Neural cell (in vitro differentiated cells): ENCODE data around the gene NREP. TPM values are rescaled to one million over a fixed set of nuclear protein-coding genes. Genes with fewer than 3 reads are reported as not detected.

Source experiments
- H2AFZ ChIP-seq: fragments of 200-600, 300-800 bp; sonication (generic), shearing (Covaris generic); 2 replicates; pipeline ENCODE4 v1.6.0; 2014; ENCODE audit warnings: low read depth, mild to moderate bottlenecking, antibody characterized with exemption, low read length, moderate library complexity
- H3F3A ChIP-seq: fragments of 200-600 bp; shearing (Covaris generic); 2 replicates; pipeline ENCODE4 v1.6.1; 2016; ENCODE audit warnings: mild to moderate bottlenecking, moderate library complexity, mixed read lengths, antibody characterized with exemption, low read length; ENCODE audit not compliant: insufficient read depth, poor library complexity, severe bottlenecking
- H3K27ac ChIP-seq: fragments of 200-600, 300-800 bp; sonication (generic), shearing (Covaris generic); 2 replicates; pipeline ENCODE4 v1.5.1; 2014; ENCODE audit warnings: mild to moderate bottlenecking, low read length, moderate library complexity
- H3K27me3 ChIP-seq: fragments of 300-800, 200-600 bp; sonication (generic), shearing (Covaris generic); 2 replicates; pipeline ENCODE4 v1.6.0; 2014; ENCODE audit warnings: mild to moderate bottlenecking, low read depth, low read length, moderate library complexity; ENCODE audit not compliant: insufficient read depth
- H3K36me3 ChIP-seq: fragments of 300-800, 200-600 bp; sonication (generic), shearing (Covaris generic); 2 replicates; pipeline ENCODE4 v1.5.1; 2014; ENCODE audit warnings: mild to moderate bottlenecking, antibody characterized with exemption, low read length, moderate library complexity; ENCODE audit not compliant: insufficient read depth
- H3K4me2 ChIP-seq: fragments of 300-800, 200-600 bp; sonication (generic), shearing (Covaris generic); 2 replicates; pipeline ENCODE4 v1.6.0; 2014; ENCODE audit warnings: mild to moderate bottlenecking, low read length
- H3K4me3 ChIP-seq: fragments of 300-800, 200-600 bp; sonication (generic), shearing (Covaris generic); 2 replicates; pipeline ENCODE4 v1.5.1; 2014; ENCODE audit warnings: mild to moderate bottlenecking, low read length, moderate library complexity
- H3K79me2 ChIP-seq: fragments of 200-600 bp; shearing (Covaris generic); replicated peaks from 2 replicates; pipeline ENCODE4 v1.6.0; 2014; ENCODE audit warnings: mild to moderate bottlenecking, low read length, moderate library complexity; ENCODE audit not compliant: insufficient read depth
- H3K9ac ChIP-seq: fragments of 300-800, 200-600 bp; sonication (generic), shearing (Covaris generic); 2 replicates; pipeline ENCODE4 v1.6.1; 2016; ENCODE audit warnings: mild to moderate bottlenecking, low read length, mixed read lengths
- H3K9me2 ChIP-seq: fragments of 200-600 bp; shearing (Covaris generic); 2 replicates; pipeline ENCODE4 v1.6.1; 2016; ENCODE audit warnings: mild to moderate bottlenecking, low read length, mixed read lengths; ENCODE audit not compliant: insufficient read depth
- H3K9me3 ChIP-seq: fragments of 200-600, 300-800 bp; sonication (generic), shearing (Covaris generic); 2 replicates; pipeline ENCODE4 v1.6.1; 2016; ENCODE audit warnings: mild to moderate bottlenecking, mixed run types, low read length, moderate library complexity, mixed read lengths
- H4K20me1 ChIP-seq: fragments of 200-600 bp; shearing (Covaris generic); 2 replicates; pipeline ENCODE4 v1.6.1; 2016; ENCODE audit warnings: mild to moderate bottlenecking, mixed run types; ENCODE audit not compliant: insufficient read depth
- CTCF ChIP-seq: fragments of 450-650 bp; IDR thresholded peaks from 2 replicates; pipeline ENCODE4 v1.5.1; 2014; ENCODE audit warnings: antibody characterized with exemption, mild to moderate bottlenecking, moderate library complexity; ENCODE audit not compliant: poor library complexity, severe bottlenecking
- EP300 ChIP-seq: fragments of 450-650 bp; conservative IDR thresholded peaks from 2 replicates; pipeline ENCODE4 v1.6.1; 2014; ENCODE audit warnings: antibody characterized with exemption, mild to moderate bottlenecking, moderate library complexity; ENCODE audit not compliant: poor library complexity, severe bottlenecking
- EZH2 ChIP-seq: fragments of 200-600, 300-800 bp; shearing (Covaris generic), sonication (generic); IDR thresholded peaks from 2 replicates; pipeline ENCODE4 v1.6.1; 2014; ENCODE audit warnings: antibody characterized with exemption, low read length, borderline replicate concordance, mild to moderate bottlenecking; ENCODE audit not compliant: insufficient read depth, poor library complexity, severe bottlenecking
- MXI1 ChIP-seq: fragments of 450-650 bp; conservative IDR thresholded peaks from 2 replicates; pipeline ENCODE4 v1.6.1; 2014; ENCODE audit warnings: antibody characterized with exemption, mild to moderate bottlenecking; ENCODE audit not compliant: poor library complexity, severe bottlenecking
- POLR2AphosphoS5 ChIP-seq: IDR thresholded peaks from 2 replicates; pipeline ENCODE4 v1.6.1; 2012
- RAD21 ChIP-seq: fragments of 450-650 bp; conservative IDR thresholded peaks from 2 replicates; pipeline ENCODE4 v1.6.1; 2014; ENCODE audit warnings: antibody characterized with exemption, mild to moderate bottlenecking, moderate library complexity
- REST ChIP-seq: IDR thresholded peaks from 2 replicates; pipeline ENCODE4 v1.6.1; 2012; ENCODE audit warnings: borderline replicate concordance
- SMC3 ChIP-seq: fragments of 450-650 bp; conservative IDR thresholded peaks from 2 replicates; pipeline ENCODE4 v1.6.1; 2014; ENCODE audit warnings: antibody characterized with exemption, mild to moderate bottlenecking, moderate library complexity; ENCODE audit not compliant: poor library complexity
- TAF1 ChIP-seq: IDR thresholded peaks from 2 replicates; pipeline ENCODE4 v1.6.1; 2012; ENCODE audit warnings: low read depth
- polyA plus RNA-seq: library from polyadenylated mRNA; depleted of rRNA; stranded (reverse); fragments of >200 nt; gene quantifications from 2 replicates; pipeline ENCODE4 v1.2.3, GENCODE V29; 2014

Gene NREP
- polyA plus RNA-seq, 1 donor from 2014 or later = 3,807 TPM

- TF ChIP-seq EP300 = no peak
- no peak for TF ChIP-seq POLR2AphosphoS5
- TF ChIP-seq RAD21 = no peak
- TF ChIP-seq EZH2 = no peak
- no peak for TF ChIP-seq TAF1
- TF ChIP-seq MXI1 = no peak
- TF ChIP-seq CTCF = no peak
- no peak for TF ChIP-seq SMC3
- TF ChIP-seq REST = no peak
- H2AFZ ChIP-seq = no peak overlapping the region
- no peak overlapping the region for H3K4me2 ChIP-seq
- H3K79me2 ChIP-seq = no peaks in the 10 kb centered on the region
- no peaks in the 10 kb centered on the region for H3K9me2 ChIP-seq
- no peak overlapping the region for H3K4me3 ChIP-seq
- H3F3A ChIP-seq = no peaks in the 10 kb centered on the region
- H3K27ac ChIP-seq = no peak overlapping the region
- no peaks in the 10 kb centered on the region for H4K20me1 ChIP-seq
- H3K27me3 ChIP-seq = no peaks in the 10 kb centered on the region
- no peaks in the 10 kb centered on the region for H3K36me3 ChIP-seq
- H3K9ac ChIP-seq = no peak overlapping the region
- no peaks in the 10 kb centered on the region for H3K9me3 ChIP-seq
These were observed 26.5 kb upstream of the NREP start for GRCh38 chr5:111783537-111783936.

GRCh38 chr5:111782216-111782615, 25.2 kb upstream of the NREP start:
- Histone ChIP-seq H3K27me3 (no peaks in the 10 kb centered on the region), H3K9me2 (no peaks in the 10 kb centered on the region), H3K9me3 (no peaks in the 10 kb centered on the region)

More at GRCh38 chr5:111782216-111782615, 25.2 kb upstream of the NREP start:
- Histone ChIP-seq H3F3A (no peaks in the 10 kb centered on the region), H2AFZ (no peak overlapping the region), H3K4me3 (no peak overlapping the region), H3K9ac (no peak overlapping the region), H3K79me2 (no peaks in the 10 kb centered on the region), H4K20me1 (no peaks in the 10 kb centered on the region), H3K36me3 (no peaks in the 10 kb centered on the region), H3K4me2 (no peak overlapping the region), H3K27ac (no peak overlapping the region)
- TF ChIP-seq MXI1 = no peak
- no peak for TF ChIP-seq TAF1
- no peak for TF ChIP-seq CTCF
- no peak for TF ChIP-seq EP300
- no peak for TF ChIP-seq REST
- no peak for TF ChIP-seq EZH2
- TF ChIP-seq SMC3 = no peak
- TF ChIP-seq POLR2AphosphoS5 = no peak
- no peak for TF ChIP-seq RAD21
